Measurements from ENCODE around the gene CCDC92B.
"Not testable (repeated sequence)": the region's sequence is repeated elsewhere in the genome, so short reads cannot be mapped to it uniquely, and the experiment has no call there.

CCDC92B gene

GRCh38 chr17:2685696-2686095 is 63.8 kb downstream of the CCDC92B start:
- TF ChIP-seq CTCF (IDR thresholded peaks at IDR 0.05; ENCODE audit: borderline replicate concordance, control extremely low read depth, extremely low read depth, insufficient read depth, missing control alignments): no peak
- in situ Hi-C loops (cut with MboI; ENCODE audit: low sequenced_read_pairs, unreplicated experiment): no loop called here
- DNase-seq (ENCODE audit: low spot score): no peak

GRCh38 chr17:2684549-2684948 is 64.9 kb downstream of the CCDC92B start:
- no peak for DNase-seq (ENCODE audit: low spot score)
- in situ Hi-C loops (cut with MboI; ENCODE audit: low sequenced_read_pairs, unreplicated experiment): no loop called here
- TF ChIP-seq CTCF (IDR thresholded peaks at IDR 0.05; ENCODE audit: borderline replicate concordance, control extremely low read depth, extremely low read depth, insufficient read depth, missing control alignments): no peak

DNA sequence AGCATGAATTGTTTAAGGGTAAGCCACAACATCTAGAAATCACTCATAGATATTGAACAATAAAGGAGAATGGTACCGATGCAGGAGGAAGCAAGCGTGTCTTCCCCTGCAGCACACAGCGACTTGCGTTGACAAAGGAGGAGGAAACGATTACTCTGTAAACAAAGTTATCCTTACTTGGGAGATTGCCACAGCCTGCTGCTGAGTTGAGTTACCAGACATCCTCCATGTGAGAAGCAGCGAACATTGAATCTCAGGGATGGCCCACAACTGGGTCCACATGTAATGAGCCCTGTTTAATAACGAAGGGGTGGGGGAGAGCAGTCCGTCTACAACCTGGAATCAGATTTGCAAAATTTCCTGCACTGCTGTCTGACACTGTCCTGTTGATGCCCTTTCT is 65.5 kb downstream of the CCDC92B start:
- in situ Hi-C loops (cut with MboI; ENCODE audit: low sequenced_read_pairs, unreplicated experiment): no loop called here
- TF ChIP-seq CTCF (IDR thresholded peaks at IDR 0.05; ENCODE audit: borderline replicate concordance, control extremely low read depth, extremely low read depth, insufficient read depth, missing control alignments): no peak
- no peak for DNase-seq (ENCODE audit: low spot score)

DNA sequence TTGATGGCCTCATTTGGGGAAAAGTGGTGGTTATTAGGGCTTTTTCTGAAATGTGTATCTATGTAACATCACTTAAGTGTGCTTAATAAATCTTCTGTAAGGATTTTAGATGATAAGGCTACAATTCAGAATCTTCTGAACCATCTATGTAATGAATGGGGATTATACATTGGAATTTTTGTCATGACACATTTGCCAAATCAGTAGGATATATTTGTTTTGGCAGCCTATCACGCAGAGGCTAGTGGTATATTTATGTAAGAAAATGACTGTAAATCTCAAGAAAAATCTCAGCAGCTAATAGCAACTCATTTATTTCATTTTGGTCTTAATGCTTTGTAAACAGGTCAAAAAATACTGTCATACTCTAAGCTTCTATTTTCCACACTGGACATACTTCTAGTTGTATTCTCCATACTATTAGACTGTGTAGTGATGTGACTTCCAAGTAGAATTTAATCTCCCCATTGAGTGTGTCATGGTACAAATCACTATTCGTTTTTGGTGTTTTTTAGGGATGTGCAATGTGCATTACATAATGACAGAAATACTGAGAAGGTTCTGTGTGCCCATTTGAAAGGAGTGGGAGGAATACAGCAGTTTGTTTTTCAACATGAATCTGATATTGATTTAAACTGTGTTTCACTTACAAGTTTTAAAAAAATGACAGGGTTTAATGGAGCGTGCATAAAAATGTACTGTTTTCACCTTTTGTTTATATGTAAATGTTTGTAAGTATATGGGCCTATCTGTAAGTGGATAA is 67.1 kb downstream of the CCDC92B start:
- TF ChIP-seq CTCF (IDR thresholded peaks at IDR 0.05; ENCODE audit: borderline replicate concordance, control extremely low read depth, extremely low read depth, insufficient read depth, missing control alignments): no peak
- in situ Hi-C loops (cut with MboI; ENCODE audit: low sequenced_read_pairs, unreplicated experiment): no loop called here

GRCh38 chr17:2681650-2682049 is 67.8 kb downstream of the CCDC92B start:
- TF ChIP-seq CTCF (IDR thresholded peaks at IDR 0.05; ENCODE audit: borderline replicate concordance, control extremely low read depth, extremely low read depth, insufficient read depth, missing control alignments): no peak
- in situ Hi-C loops (cut with MboI; ENCODE audit: low sequenced_read_pairs, unreplicated experiment): no loop called here
- no peak for DNase-seq (ENCODE audit: low spot score)

More for the DNA sequence above, 67.1 kb downstream of the CCDC92B start:
- DNase-seq (ENCODE audit: low spot score): no peak

DNA sequence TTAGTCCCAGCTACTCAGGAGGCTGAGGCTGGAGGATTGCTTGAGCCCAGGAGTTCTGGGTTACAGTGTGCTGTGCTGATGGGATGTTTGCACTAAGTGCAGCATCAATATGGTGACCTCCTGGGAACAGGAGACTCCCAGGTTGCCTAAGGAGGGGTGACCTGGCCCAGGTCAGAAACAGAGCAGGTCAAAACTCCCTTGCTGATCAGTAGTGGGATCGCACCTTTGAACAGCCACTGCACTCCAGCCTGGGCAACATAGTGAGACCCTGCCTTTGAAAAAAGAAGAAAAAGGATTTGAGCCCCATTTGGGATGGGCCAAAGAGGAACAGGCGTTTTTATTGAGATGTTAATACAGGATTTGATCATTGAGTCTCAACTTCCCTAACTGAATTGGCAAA is 68.5 kb downstream of the CCDC92B start:
- DNase-seq (ENCODE audit: low spot score): no peak
- TF ChIP-seq CTCF (IDR thresholded peaks at IDR 0.05; ENCODE audit: borderline replicate concordance, control extremely low read depth, extremely low read depth, insufficient read depth, missing control alignments): no peak
- in situ Hi-C loops (cut with MboI; ENCODE audit: low sequenced_read_pairs, unreplicated experiment): no loop called here

DNA sequence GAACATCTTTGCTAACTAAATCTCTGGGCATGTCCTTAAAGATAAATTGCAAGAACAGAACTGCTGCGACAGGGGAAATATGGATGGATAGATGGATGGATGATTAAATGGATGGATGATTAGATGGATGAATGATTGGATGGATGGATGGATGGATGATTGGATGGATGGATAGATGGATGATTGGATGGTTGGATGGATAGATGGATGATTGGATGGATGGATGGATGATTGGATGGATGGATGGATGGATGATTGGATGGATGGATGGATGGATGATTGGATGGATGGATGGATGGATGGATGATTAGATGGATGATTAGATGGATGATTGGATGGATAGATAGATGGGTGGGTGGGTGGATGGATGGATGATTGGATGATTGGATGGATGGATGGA is 70.2 kb downstream of the CCDC92B start:
- in situ Hi-C loops (cut with MboI; ENCODE audit: low sequenced_read_pairs, unreplicated experiment): not testable (repeated sequence)

More for the DNA sequence above, 70.2 kb downstream of the CCDC92B start:
- not testable (repeated sequence) for DNase-seq (ENCODE audit: low spot score)

Data from GM13976 (cell line).